K562 (cell line): ENCODE data around the gene NOM1. TPM values are rescaled to one million over a fixed set of nuclear protein-coding genes. Genes with fewer than 3 reads are reported as not detected.

Source experiments
- FOXK1 ChIP-seq: sonication (generic); formaldehyde crosslinking; IDR thresholded peaks from 2 replicates; pipeline ENCODE4 v1.8.0; 2022; ENCODE audit warnings: missing genetic modification reagents, mild to moderate bottlenecking, borderline replicate concordance
- GABPA ChIP-seq: fragments of 200-800 bp; sonication (Bioruptor generic); conservative IDR thresholded peaks from 2 replicates; pipeline ENCODE4 v1.6.1; 2016; ENCODE audit warnings: low read depth, missing genetic modification characterization, missing compliant biosample characterization
- KDM5B ChIP-seq: fragments of 200-600 bp; sonication (generic); IDR thresholded peaks from 2 replicates; pipeline ENCODE4 v1.6.1; 2012; ENCODE audit warnings: low read depth, mild to moderate bottlenecking, moderate library complexity, low read length, control low read depth, inconsistent platforms; ENCODE audit not compliant: insufficient replicate concordance
- RBFOX2 ChIP-seq: fragments of 200-400 bp; formaldehyde crosslinking; IDR thresholded peaks from 2 replicates; pipeline ENCODE4 v1.6.1; 2017; ENCODE audit warnings: low read depth, mild to moderate bottlenecking, low read length, moderate library complexity
- RBM22 ChIP-seq: fragments of 200-400 bp; formaldehyde crosslinking; IDR thresholded peaks from 2 replicates; pipeline ENCODE4 v1.6.1; 2018; ENCODE audit warnings: low read length, low read depth; ENCODE audit not compliant: poor library complexity, severe bottlenecking
- SIN3A ChIP-seq, 2 experiments: fragments of 150-350 bp in 1 of 2; IDR thresholded peaks; 2 replicates each; pipeline ENCODE4 v1.6.1; 2011 to 2016; ENCODE audit warnings: borderline replicate concordance in 2 of 2, low read depth in 2 of 2, low read length in 2 of 2, mild to moderate bottlenecking in 2 of 2, moderate library complexity in 2 of 2; ENCODE audit not compliant: control insufficient read depth in 1 of 2
- ZNF584 ChIP-seq: fragments of 200-800 bp; sonication (Bioruptor generic); IDR thresholded peaks from 2 replicates; pipeline ENCODE4 v1.6.1; 2016; ENCODE audit warnings: low read depth, mild to moderate bottlenecking, missing genetic modification characterization, missing compliant biosample characterization
- polyA plus RNA-seq, 8 experiments: library from polyadenylated mRNA; depleted of rRNA in 4 of 8; stranded (reverse) in 5 of 8; unstranded in 3 of 8; fragments of >200 nt; fragmentation: Nextera tagmentation in 2 of 8; fragmentation: Illumina TruSeq in 1 of 8; extraction: Ambion mirVana in 2 of 8; extraction: Trizol in 1 of 8; gene quantifications; 2 replicates each; pipeline versions ENCODE4 v1.2.1 to v1.2.3, GENCODE V29; 2011 to 2014; ENCODE audit warnings: inconsistent platforms in 1 of 8, missing spikeins in 1 of 8
- total RNA-seq, 7 experiments: library from RNA; depleted of rRNA in 6 of 7; stranded (reverse); fragments of >200 nt in 6 of 7; fragmentation: Illumina TruSeq in 2 of 7; extraction: Trizol in 2 of 7; gene quantifications; 2 replicates each; pipeline versions ENCODE4 v1.2.1 to v1.2.3, GENCODE V29; 2011 to 2021; ENCODE audit warnings: low replicate concordance in 1 of 7
- TF ChIP-seq, protein P1 (sequence below): fragments of 450-650 bp; IDR thresholded peaks from 2 replicates; pipeline ENCODE4 v1.6.1; 2018; ENCODE audit not compliant: partially characterized antibody
- TF ChIP-seq, protein P2 (sequence below): fragments of 450-650 bp; IDR thresholded peaks from 2 replicates; pipeline ENCODE4 v1.7.1; 2018; ENCODE audit warnings: mild to moderate bottlenecking, low read depth; ENCODE audit not compliant: partially characterized antibody
- TF ChIP-seq, protein P3 (sequence below): fragments of 250-450 bp; sonication (Bioruptor Pico); IDR thresholded peaks from 2 replicates; pipeline ENCODE4 v1.4.0; 2020
- TF ChIP-seq, protein P4 (sequence below): fragments of 450-650 bp; formaldehyde crosslinking; IDR thresholded peaks from 2 replicates; pipeline ENCODE4 v1.4.0; 2022; ENCODE audit warnings: missing genetic modification characterization

NOM1 gene
- total and polyA plus RNA-seq, 9 of the 15 experiments (the other 6 are each of a cell fraction or from before 2014, with no cell fraction given), result 6.8 to 47.3 (median 37.4) TPM

DNA sequence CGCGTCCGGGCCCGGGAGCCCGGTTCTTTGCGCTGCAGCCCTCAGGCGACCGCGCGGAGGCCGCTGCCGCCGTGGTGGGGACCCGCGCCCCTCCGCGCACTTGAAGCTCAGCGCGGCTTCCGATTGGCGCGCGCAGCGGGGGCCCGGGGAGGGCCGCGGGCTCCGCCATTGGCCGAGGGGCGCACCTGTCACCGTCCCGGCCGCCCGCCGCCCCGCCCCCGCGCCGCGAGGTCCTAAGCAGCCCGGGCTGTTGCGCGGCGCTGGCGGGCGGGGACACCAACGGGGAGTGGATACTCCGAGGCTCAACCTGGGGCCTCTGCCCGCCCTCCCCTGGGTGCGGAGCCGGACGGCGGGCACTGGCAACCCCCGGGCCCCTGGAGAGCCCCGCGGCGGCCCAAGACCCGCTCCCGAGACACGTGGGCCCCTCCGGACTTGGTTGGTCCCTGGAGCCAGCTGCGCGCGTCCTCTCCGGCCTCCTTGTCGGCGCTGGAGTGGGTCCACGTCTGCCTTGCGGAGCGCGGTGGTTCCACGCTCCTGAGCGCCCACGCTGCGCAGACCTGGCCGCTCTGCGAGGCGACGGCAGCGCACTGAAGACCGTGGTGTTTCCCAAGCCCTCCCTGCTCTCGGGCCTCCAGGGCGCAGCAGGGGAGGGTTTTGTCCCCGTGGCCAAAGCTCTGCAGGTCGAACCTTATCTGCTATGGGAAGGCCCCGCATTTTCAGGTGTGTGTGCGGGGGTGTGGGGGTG is 61.2 kb downstream of the NOM1 start, which contains the start of gene MNX1 (continued):
- TF ChIP-seq, protein P1, sequence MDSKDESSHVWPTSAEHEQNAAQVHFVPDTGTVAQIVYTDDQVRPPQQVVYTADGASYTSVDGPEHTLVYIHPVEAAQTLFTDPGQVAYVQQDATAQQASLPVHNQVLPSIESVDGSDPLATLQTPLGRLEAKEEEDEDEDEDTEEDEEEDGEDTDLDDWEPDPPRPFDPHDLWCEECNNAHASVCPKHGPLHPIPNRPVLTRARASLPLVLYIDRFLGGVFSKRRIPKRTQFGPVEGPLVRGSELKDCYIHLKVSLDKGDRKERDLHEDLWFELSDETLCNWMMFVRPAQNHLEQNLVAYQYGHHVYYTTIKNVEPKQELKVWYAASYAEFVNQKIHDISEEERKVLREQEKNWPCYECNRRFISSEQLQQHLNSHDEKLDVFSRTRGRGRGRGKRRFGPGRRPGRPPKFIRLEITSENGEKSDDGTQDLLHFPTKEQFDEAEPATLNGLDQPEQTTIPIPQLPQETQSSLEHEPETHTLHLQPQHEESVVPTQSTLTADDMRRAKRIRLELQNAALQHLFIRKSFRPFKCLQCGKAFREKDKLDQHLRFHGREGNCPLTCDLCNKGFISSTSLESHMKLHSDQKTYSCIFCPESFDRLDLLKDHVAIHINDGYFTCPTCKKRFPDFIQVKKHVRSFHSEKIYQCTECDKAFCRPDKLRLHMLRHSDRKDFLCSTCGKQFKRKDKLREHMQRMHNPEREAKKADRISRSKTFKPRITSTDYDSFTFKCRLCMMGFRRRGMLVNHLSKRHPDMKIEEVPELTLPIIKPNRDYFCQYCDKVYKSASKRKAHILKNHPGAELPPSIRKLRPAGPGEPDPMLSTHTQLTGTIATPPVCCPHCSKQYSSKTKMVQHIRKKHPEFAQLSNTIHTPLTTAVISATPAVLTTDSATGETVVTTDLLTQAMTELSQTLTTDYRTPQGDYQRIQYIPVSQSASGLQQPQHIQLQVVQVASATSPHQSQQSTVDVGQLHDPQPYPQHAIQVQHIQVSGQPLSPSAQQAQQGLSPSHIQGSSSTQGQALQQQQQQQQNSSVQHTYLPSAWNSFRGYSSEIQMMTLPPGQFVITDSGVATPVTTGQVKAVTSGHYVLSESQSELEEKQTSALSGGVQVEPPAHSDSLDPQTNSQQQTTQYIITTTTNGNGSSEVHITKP, result peak; percentile 86
- TF ChIP-seq RBM22 (no peak), SIN3A (IDR thresholded peaks at IDR 0.05; ENCODE audit: borderline replicate concordance in 2 of 2, control insufficient read depth in 1 of 2, low read depth in 2 of 2, low read length in 2 of 2) (peak; percentile 3 to 42; a peak in 1 of 4 replicates), RBFOX2 (peak; percentile 76), KDM5B (peak; percentile 91), FOXK1 (CRISPR knock-in tag) (peak; percentile 75; the same call in 1 of the 2 replicates), ZNF584 (0 out of 2 replicates have a peak, but pooled peaks have one; percentile 16), GABPA (tag) (peak; percentile 69)
- TF ChIP-seq, protein P2, sequence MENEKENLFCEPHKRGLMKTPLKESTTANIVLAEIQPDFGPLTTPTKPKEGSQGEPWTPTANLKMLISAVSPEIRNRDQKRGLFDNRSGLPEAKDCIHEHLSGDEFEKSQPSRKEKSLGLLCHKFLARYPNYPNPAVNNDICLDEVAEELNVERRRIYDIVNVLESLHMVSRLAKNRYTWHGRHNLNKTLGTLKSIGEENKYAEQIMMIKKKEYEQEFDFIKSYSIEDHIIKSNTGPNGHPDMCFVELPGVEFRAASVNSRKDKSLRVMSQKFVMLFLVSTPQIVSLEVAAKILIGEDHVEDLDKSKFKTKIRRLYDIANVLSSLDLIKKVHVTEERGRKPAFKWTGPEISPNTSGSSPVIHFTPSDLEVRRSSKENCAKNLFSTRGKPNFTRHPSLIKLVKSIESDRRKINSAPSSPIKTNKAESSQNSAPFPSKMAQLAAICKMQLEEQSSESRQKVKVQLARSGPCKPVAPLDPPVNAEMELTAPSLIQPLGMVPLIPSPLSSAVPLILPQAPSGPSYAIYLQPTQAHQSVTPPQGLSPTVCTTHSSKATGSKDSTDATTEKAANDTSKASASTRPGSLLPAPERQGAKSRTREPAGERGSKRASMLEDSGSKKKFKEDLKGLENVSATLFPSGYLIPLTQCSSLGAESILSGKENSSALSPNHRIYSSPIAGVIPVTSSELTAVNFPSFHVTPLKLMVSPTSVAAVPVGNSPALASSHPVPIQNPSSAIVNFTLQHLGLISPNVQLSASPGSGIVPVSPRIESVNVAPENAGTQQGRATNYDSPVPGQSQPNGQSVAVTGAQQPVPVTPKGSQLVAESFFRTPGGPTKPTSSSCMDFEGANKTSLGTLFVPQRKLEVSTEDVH, result no peak
- TF ChIP-seq, protein P3, sequence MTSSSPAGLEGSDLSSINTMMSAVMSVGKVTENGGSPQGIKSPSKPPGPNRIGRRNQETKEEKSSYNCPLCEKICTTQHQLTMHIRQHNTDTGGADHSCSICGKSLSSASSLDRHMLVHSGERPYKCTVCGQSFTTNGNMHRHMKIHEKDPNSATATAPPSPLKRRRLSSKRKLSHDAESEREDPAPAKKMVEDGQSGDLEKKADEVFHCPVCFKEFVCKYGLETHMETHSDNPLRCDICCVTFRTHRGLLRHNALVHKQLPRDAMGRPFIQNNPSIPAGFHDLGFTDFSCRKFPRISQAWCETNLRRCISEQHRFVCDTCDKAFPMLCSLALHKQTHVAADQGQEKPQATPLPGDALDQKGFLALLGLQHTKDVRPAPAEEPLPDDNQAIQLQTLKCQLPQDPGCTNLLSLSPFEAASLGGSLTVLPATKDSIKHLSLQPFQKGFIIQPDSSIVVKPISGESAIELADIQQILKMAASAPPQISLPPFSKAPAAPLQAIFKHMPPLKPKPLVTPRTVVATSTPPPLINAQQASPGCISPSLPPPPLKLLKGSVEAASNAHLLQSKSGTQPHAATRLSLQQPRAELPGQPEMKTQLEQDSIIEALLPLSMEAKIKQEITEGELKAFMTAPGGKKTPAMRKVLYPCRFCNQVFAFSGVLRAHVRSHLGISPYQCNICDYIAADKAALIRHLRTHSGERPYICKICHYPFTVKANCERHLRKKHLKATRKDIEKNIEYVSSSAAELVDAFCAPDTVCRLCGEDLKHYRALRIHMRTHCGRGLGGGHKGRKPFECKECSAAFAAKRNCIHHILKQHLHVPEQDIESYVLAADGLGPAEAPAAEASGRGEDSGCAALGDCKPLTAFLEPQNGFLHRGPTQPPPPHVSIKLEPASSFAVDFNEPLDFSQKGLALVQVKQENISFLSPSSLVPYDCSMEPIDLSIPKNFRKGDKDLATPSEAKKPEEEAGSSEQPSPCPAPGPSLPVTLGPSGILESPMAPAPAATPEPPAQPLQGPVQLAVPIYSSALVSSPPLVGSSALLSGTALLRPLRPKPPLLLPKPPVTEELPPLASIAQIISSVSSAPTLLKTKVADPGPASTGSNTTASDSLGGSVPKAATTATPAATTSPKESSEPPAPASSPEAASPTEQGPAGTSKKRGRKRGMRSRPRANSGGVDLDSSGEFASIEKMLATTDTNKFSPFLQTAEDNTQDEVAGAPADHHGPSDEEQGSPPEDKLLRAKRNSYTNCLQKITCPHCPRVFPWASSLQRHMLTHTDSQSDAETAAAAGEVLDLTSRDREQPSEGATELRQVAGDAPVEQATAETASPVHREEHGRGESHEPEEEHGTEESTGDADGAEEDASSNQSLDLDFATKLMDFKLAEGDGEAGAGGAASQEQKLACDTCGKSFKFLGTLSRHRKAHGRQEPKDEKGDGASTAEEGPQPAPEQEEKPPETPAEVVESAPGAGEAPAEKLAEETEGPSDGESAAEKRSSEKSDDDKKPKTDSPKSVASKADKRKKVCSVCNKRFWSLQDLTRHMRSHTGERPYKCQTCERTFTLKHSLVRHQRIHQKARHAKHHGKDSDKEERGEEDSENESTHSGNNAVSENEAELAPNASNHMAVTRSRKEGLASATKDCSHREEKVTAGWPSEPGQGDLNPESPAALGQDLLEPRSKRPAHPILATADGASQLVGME (CRISPR knock-in tag), result 0 out of 2 replicates have a peak, but pooled peaks have one; percentile 7
- TF ChIP-seq, protein P4, sequence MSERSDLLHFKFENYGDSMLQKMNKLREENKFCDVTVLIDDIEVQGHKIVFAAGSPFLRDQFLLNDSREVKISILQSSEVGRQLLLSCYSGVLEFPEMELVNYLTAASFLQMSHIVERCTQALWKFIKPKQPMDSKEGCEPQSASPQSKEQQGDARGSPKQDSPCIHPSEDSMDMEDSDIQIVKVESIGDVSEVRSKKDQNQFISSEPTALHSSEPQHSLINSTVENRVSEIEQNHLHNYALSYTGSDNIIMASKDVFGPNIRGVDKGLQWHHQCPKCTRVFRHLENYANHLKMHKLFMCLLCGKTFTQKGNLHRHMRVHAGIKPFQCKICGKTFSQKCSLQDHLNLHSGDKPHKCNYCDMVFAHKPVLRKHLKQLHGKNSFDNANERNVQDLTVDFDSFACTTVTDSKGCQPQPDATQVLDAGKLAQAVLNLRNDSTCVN, result no peak
